NB4 (cell line): Measurements from ENCODE around the gene MAP2K7.

Experiments used
- CTCF ChIP-seq: IDR thresholded peaks from one replicate; pipeline ENCODE4 v1.5.1; 2012; ENCODE audit warnings: low read depth, low read length
- MAX ChIP-seq: IDR thresholded peaks from 2 replicates; pipeline ENCODE4 v1.6.1; 2011; ENCODE audit warnings: low read depth, low read length
- POLR2A ChIP-seq: IDR thresholded peaks from 2 replicates; pipeline ENCODE4 v1.6.1; 2011; ENCODE audit warnings: mild to moderate bottlenecking; ENCODE audit not compliant: insufficient read length; ENCODE audit errors: extremely low read depth

GRCh38 chr19:7944177-7944761, 40.6 kb downstream of the MAP2K7 start:
- TF ChIP-seq CTCF (peak; percentile 78), POLR2A (no peak), MAX (peak; percentile 50)
